ENCODE data around the gene ALS2CL.

DNA sequence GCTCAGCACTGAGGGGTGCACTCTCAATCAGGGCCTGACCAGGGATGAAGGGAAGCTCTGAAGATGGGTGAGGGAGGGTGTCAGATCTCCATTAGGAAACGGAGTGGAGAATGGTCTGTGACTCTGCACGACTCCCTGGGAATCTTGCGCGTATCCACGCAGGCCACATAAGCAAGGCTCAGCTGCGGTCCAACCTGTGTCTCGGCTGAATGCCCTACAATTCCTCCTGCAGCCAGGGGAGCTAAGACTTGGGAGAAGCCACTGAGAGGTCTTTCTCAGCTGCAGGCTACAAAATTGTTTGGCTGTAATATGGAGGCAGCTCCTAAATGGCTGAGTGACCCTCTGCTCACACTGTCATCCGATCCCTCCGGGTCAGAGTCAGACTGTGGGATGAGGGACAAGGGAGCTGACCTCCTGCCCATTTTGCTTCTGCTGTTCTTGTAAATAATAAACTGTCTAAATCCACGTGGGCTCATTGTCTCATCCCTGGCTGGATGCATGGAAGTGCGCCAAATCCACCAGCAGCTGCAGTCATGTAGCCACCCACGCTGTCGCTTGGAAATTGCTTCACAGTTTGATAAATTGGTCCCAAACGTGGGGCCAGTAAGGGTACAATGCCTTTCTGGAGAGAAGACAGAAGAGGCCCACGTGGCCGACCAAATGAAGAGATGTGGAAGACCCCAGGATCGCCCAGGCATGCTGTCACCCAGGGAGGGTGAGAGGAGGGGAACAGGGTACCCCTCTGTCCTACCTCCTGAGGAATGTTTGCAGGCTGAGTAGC is 30.5 kb downstream of the ALS2CL start:
- no peak for TF ChIP-seq ZNF24 (IDR thresholded peaks at IDR 0.05)
- TF ChIP-seq EGR1 (IDR thresholded peaks at IDR 0.05; ENCODE audit: borderline replicate concordance in 1 of 2, low read depth in 2 of 2, low read length in 2 of 2): no peak
- TF ChIP-seq, protein P1, sequence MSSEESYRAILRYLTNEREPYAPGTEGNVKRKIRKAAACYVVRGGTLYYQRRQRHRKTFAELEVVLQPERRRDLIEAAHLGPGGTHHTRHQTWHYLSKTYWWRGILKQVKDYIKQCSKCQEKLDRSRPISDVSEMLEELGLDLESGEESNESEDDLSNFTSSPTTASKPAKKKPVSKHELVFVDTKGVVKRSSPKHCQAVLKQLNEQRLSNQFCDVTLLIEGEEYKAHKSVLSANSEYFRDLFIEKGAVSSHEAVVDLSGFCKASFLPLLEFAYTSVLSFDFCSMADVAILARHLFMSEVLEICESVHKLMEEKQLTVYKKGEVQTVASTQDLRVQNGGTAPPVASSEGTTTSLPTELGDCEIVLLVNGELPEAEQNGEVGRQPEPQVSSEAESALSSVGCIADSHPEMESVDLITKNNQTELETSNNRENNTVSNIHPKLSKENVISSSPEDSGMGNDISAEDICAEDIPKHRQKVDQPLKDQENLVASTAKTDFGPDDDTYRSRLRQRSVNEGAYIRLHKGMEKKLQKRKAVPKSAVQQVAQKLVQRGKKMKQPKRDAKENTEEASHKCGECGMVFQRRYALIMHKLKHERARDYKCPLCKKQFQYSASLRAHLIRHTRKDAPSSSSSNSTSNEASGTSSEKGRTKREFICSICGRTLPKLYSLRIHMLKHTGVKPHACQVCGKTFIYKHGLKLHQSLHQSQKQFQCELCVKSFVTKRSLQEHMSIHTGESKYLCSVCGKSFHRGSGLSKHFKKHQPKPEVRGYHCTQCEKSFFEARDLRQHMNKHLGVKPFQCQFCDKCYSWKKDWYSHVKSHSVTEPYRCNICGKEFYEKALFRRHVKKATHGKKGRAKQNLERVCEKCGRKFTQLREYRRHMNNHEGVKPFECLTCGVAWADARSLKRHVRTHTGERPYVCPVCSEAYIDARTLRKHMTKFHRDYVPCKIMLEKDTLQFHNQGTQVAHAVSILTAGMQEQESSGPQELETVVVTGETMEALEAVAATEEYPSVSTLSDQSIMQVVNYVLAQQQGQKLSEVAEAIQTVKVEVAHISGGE (CRISPR knock-in tag; IDR thresholded peaks at IDR 0.05): no peak
- TF ChIP-seq BRCA1 (IDR thresholded peaks at IDR 0.05; ENCODE audit: low read depth, low read length): no peak
- TF ChIP-seq, protein P2, sequence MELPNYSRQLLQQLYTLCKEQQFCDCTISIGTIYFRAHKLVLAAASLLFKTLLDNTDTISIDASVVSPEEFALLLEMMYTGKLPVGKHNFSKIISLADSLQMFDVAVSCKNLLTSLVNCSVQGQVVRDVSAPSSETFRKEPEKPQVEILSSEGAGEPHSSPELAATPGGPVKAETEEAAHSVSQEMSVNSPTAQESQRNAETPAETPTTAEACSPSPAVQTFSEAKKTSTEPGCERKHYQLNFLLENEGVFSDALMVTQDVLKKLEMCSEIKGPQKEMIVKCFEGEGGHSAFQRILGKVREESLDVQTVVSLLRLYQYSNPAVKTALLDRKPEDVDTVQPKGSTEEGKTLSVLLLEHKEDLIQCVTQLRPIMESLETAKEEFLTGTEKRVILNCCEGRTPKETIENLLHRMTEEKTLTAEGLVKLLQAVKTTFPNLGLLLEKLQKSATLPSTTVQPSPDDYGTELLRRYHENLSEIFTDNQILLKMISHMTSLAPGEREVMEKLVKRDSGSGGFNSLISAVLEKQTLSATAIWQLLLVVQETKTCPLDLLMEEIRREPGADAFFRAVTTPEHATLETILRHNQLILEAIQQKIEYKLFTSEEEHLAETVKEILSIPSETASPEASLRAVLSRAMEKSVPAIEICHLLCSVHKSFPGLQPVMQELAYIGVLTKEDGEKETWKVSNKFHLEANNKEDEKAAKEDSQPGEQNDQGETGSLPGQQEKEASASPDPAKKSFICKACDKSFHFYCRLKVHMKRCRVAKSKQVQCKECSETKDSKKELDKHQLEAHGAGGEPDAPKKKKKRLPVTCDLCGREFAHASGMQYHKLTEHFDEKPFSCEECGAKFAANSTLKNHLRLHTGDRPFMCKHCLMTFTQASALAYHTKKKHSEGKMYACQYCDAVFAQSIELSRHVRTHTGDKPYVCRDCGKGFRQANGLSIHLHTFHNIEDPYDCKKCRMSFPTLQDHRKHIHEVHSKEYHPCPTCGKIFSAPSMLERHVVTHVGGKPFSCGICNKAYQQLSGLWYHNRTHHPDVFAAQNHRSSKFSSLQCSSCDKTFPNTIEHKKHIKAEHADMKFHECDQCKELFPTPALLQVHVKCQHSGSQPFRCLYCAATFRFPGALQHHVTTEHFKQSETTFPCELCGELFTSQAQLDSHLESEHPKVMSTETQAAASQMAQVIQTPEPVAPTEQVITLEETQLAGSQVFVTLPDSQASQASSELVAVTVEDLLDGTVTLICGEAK (IDR thresholded peaks at IDR 0.05; ENCODE audit: borderline replicate concordance): no peak
- TF ChIP-seq ZNF207 (IDR thresholded peaks at IDR 0.05; ENCODE audit: borderline replicate concordance): no peak
